Activated effector memory CD4-positive, alpha-beta T cell treated with Interleukin-2 at 50 U/mL for 16 hours (primary cell): ENCODE results near the gene SELENOF.
"Not testable (repeated sequence)": the region's sequence is repeated elsewhere in the genome, so short reads cannot be mapped to it uniquely, and the experiment has no call there.

Experiments used
- DNase-seq: peaks from one replicate; pipeline ENCODE4 v3.0.0-alpha.2; 2020

SELENOF gene

GRCh38 chr1:86856196-86856595, 57.7 kb downstream of the SELENOF start:
- no peak for DNase-seq

DNA sequence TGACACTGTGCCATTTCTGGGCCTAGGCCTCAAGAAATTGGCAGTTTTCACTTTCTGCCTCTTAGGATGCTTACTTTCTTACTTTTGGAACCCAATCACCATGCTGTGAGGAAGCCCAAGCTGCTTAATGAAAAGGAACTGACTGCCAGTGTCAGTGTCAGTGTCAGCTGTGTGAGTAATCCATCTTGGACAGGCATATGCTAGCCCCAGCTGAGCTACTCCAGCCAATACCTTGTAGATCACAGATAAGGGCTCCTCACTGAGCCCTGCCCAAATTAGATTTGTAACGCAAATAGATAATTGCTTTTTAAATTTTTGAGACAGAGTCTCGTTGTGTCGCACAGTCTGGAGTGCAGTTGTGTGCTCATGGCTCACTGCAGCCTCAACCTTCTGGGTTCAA, 59.6 kb downstream of the SELENOF start:
- DNase-seq = no peak

DNA sequence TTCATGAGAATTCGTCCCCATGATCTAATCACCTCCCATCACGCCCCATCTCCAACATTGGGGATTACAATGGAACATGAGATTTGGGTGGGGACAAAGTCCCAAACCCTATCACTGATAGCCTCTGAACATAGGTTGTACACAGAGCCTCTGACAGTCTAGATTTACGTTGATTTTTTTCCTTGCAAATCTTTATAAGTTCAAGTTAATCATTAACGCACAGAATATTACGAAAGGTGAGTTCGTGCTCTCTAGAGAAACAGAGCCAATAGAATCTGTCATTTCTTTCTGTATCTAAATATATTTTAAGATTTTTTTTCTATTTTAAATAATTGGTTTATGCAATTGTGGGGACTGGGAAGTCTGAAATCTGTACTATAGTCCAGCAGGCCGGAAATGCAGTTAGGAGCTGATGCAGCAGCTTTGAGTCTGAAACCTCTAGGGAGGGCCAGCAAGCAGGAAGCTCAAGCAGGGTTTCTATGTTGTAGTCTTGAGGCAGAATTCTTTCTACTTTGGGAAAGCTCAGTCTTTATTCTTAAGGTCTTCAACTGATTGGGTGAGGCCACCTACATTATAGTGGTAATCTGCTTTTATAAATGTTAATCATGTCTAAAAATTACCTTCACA, 61.0 kb downstream of the SELENOF start:
- no peak for DNase-seq

DNA sequence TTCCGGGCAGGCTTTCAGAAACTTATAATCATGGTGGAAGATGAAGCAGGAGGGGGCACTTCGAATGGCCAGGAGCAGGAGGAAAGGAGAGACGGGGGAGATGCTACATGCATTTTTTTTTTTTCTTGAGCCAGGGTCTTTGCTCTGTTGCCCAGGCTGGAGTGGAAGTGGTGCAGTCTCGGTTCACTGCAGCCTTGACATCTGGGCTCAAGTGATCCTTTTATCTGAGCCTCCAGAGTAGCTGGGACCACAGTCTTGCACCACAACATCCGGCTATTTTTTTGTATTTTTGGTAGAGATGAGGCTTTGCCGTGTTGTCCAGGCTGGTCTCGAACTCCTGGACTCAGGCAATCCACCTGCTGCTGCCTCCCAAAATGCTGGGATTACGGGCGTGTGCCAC, 61.6 kb downstream of the SELENOF start:
- DNase-seq = no peak

DNA sequence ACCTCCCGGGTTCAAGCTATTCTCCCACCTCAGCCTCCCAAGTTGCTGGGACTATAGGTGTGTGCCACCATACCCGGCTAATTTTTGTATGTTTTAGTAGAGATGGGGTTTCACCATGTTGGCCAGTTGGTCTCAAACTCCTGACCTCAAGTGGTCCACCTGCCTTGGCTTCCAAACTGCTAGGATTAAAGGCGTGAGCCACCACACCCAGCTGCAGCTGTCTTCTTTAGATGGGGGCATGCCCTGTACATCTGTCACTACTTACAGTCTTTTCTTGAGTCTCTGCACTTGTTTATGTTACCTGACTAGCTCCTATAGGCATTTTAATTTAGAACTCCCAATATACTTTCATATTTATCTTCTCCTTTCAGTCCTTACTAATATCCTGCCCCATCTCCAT, 64.2 kb downstream of the SELENOF start:
- DNase-seq = no peak

DNA sequence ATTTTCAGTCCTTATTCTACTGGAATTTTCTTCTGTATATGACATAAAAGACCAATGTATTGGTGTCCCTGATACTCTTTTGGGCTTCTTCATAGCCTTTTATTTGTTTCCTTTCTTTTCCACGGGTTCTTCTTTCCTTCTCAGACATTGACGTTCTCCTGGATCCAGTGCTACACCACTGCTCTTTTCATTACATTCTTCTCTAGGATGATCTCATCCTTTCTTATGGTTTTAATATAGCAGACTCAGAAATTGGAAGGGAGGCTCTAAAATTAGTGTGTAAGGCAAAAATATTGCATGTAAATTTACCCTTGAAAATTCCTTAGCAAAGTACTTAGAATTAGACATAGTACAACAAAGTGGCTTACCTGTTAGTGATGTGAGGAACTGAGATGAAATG, 65.3 kb downstream of the SELENOF start:
- DNase-seq = no peak

DNA sequence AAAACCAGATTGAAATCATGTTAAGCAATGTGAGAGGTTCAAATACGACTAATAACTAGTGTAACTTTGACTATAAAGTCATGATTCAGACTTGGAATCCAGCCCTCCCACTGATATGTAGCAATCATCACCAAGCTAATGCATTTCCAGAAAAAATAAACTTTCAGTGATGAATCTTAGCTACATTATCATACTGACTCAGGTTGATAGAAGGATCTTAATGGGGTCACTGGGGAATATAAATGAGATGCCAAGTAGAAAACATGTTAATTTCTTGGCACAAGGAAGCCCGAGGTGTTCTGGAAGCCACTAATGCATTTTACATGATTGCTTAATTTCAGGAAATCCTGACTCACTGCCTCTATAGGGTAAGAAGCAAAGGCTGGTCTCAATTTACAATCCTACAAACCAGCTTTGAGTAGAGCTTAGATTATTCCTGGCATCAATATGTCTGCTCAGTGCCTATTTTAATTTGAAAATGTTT, 67.7 kb downstream of the SELENOF start:
- no peak for DNase-seq

- no peak for DNase-seq
These were observed 68.4 kb downstream of the SELENOF start for GRCh38 chr1:86845514-86845913.

DNA sequence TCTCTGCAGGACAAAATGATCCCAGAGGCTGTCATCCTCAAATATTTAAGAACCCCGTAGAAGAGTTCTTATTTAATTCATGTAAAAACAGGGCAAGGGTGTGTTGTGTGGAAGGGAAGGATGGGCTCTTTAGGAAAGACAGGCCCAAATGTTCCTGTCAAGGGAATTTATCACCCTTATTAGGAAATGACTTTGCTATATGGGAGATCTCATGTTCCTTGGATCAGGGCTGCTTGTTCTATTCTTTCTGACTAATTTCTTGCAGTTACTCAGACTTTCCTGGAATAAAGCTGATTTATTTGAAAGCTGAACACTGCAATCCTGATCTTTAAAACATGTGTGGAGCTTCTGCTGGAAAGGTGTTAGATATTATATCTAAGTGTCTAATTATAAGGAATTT, 72.8 kb downstream of the SELENOF start:
- no peak for DNase-seq

GRCh38 chr1:86833461-86834215, 80.3 kb downstream of the SELENOF start:
- peak; percentile 17 for DNase-seq

GRCh38 chr1:86832433-86832832, 81.5 kb downstream of the SELENOF start:
- DNase-seq = no peak

DNA sequence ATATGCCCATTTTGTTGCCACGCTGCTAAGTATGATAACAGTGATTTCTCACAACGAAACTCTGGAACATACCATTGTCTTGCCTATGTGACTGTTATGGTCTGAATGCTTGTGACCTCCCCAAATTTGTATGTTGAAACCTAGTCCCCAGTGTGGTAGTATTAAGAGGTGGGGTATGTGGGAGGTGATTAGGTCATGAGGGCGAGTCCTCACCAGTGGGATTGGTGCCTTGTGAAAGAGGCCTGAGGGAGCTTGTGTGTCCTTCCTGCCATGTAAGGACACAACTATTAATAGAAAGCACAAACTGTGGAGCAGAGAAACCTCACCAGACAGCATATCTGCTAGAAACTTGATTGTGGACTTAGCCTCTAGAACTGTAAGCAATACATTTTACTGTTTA, 84.6 kb downstream of the SELENOF start:
- DNase-seq = no peak

GRCh38 chr1:86828024-86828423, 85.9 kb downstream of the SELENOF start:
- no peak for DNase-seq

DNA sequence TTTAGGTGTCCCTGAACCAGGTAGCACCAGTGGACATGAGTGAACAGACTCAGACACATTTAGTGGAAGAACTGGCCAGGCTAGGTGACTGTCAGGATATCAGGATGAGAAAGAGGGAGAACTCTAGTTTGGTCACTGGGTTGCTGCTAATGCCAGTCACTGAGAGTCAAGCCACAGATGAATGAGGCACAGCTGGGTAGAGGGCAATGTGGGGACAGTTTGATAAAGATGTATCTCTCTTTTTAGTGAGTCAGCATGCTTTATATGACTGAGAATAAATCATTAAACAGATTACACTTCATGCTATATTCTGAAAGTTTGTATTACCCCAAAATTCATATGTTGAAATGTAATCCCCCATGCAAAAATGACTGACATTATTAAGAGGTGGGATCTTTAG, 87.1 kb downstream of the SELENOF start:
- no peak for DNase-seq

DNA sequence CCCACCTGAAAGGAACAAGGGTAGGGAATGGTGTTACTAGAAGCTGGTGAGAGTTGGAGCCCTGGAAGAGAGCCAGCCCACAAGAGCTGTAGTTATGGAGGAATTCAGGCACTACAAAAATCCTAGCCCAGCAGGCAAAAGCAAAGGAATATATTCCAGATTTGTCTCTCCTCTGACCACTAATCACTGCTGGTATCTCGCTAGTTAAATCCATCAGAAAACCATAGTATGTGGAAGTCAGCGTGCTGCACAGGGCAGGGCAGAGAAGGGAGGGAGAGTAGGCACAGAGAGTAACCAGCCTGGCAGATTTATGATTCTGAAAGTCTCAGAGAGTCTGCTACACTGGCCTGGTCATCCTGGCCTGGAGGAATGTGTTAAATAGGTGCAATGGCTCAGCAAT, 88.6 kb downstream of the SELENOF start:
- DNase-seq = no peak

- no peak for DNase-seq
These were observed 90.0 kb downstream of the SELENOF start for GRCh38 chr1:86823821-86824500.

- no peak for DNase-seq
These were observed 90.5 kb downstream of the SELENOF start for GRCh38 chr1:86823386-86823785.

GRCh38 chr1:86822459-86822858, 91.5 kb downstream of the SELENOF start:
- no peak for DNase-seq

DNA sequence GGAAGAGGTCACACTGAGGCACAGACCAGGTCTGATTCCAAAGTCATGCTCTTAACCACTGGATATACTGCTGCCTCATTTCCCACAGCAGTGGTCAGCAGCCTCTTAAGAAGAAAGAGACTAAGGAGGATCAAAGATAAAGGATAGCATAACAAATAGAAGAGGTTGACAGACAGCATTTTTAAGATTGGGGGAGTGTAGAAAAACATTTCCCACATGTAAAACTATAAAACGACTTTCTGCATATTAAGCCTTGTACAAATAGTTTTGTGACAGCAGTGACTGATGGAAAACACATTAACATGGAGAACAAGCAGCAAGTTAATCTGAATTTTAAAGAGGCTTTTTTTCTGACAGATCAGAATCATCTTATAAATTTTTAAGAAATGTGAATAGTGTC, 92.0 kb downstream of the SELENOF start:
- DNase-seq = no peak

DNA sequence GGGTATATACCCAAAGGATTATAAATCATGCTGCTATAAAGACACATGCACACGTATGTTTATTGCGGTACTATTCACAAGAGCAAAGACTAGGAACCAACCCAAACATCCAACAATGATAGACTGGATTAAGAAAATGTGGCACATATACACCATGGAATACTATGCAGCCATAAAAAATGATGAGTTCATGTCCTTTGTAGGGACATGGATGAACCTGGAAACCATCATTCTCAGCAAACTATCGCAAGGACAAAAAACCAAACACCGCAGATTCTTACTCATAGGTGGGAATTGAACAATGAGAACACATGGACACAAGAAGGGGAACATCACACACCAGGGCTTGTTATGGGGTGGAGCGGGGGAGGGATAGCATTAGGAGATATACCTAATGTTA, 94.0 kb downstream of the SELENOF start:
- not testable (repeated sequence) for DNase-seq

DNA sequence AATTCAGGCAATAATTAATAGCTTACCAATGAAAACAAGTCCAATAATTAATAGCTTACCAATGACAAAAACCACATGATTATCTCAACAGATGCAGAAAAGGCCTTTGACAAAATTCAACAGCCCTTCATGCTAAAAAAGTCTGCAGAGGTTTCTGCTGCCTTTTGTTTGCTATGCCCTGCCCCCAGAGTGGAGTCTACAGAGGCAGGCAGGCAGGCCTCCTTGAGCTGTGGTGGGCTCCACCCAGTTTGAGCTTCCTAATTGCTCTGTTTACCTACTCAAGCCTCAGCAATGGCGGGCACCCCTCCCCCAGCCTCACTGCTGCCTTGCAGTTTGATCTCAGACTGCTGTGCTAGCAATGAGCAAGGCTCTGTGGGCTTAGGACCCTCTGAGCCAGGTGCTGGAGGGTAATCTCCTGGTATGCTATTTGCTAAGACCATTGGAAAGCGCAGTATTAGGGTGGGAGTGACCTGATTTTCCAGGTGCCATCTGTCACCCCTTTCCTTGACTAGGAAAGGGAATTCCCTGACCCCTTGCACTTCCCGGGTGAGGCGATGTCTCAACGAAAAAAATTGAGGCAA, 96.6 kb downstream of the SELENOF start:
- DNase-seq = not testable (repeated sequence)

DNA sequence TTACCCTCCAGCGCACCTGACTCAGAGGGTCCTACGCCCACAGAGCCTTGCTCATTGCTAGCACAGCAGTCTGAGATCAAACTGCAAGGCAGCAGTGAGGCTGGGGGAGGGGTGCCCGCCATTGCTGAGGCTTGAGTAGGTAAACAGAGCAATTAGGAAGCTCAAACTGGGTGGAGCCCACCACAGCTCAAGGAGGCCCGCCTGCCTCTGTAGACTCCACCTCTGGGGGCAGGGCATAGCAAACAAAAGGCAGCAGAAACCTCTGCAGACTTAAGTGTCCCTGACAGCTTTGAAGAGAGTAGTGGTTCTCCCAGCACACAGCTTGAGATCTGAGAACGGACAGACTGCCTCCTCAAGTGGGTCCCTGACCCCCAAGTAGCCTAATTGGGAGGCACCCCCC, 99.8 kb downstream of the SELENOF start:
- DNase-seq = not testable (repeated sequence)
